HepG2 (cell line): Measurements from ENCODE around the gene ARL11. TPM values are rescaled to one million over a fixed set of nuclear protein-coding genes. Genes with fewer than 3 reads are reported as not detected.

ENCODE experiments used
- ASH2L ChIP-seq: fragments of 300-600, 200-600 bp; sonication (generic); IDR thresholded peaks from 2 replicates; pipeline ENCODE4 v1.7.0; 2017; ENCODE audit warnings: low read depth, mild to moderate bottlenecking, moderate library complexity, mixed read lengths, low read length; ENCODE audit not compliant: insufficient read length
- E2F1 ChIP-seq: sonication (generic); formaldehyde crosslinking; IDR thresholded peaks from 2 replicates; pipeline ENCODE4 v1.5.0; 2020; ENCODE audit warnings: missing genetic modification reagents
- ETV6 ChIP-seq: sonication (generic); formaldehyde crosslinking; conservative IDR thresholded peaks from 2 replicates; pipeline ENCODE4 v1.4.0; 2020; ENCODE audit warnings: missing genetic modification reagents
- EZH2 ChIP-seq: conservative IDR thresholded peaks from 2 replicates; pipeline ENCODE4 v1.6.1; 2012; ENCODE audit warnings: mild to moderate bottlenecking, low read depth, low read length, moderate library complexity
- FLYWCH1 ChIP-seq: sonication (generic); formaldehyde crosslinking; IDR thresholded peaks from 2 replicates; pipeline ENCODE4 v1.8.1; 2023; ENCODE audit warnings: mild to moderate bottlenecking, missing genetic modification reagents
- FOXA1 ChIP-seq, 2 experiments: fragments of 450-650 bp in 1 of 2; sonication (generic) in 1 of 2; formaldehyde crosslinking in 1 of 2; IDR thresholded peaks; 2 replicates each; pipeline versions ENCODE4 v1.4.0 to v1.6.1; 2016 to 2020; ENCODE audit warnings: missing genetic modification reagents in 1 of 2
- FOXP1 ChIP-seq, 2 experiments: fragments of 450-650 bp in 1 of 2; IDR thresholded peaks; 2 replicates each; pipeline ENCODE4 v1.6.1; 2017 to 2018; ENCODE audit warnings: antibody characterized with exemption in 1 of 2
- HBP1 ChIP-seq: IDR thresholded peaks from 2 replicates; pipeline ENCODE4 v1.6.1; 2016; ENCODE audit warnings: low read depth, control low read depth
- HOXA5 ChIP-seq: sonication (generic); formaldehyde crosslinking; IDR thresholded peaks from 2 replicates; pipeline ENCODE4 v1.4.0; 2020; ENCODE audit warnings: missing genetic modification reagents
- JUNB ChIP-seq: sonication (generic); formaldehyde crosslinking; IDR thresholded peaks from 2 replicates; pipeline ENCODE4 v1.8.0; 2022; ENCODE audit warnings: missing genetic modification reagents, mild to moderate bottlenecking, borderline replicate concordance
- KAT8 ChIP-seq: IDR thresholded peaks from 2 replicates; pipeline ENCODE4 v1.6.1; 2016; ENCODE audit warnings: missing genetic modification reagents, missing compliant biosample characterization
- KDM2A ChIP-seq: sonication (generic); formaldehyde crosslinking; IDR thresholded peaks from 2 replicates; pipeline ENCODE4 v1.4.0; 2020; ENCODE audit warnings: low read depth, missing genetic modification reagents, borderline replicate concordance
- KDM4B ChIP-seq: sonication (generic); formaldehyde crosslinking; IDR thresholded peaks from 2 replicates; pipeline ENCODE4 v1.4.0; 2020; ENCODE audit warnings: missing genetic modification reagents
- MAX ChIP-seq: IDR thresholded peaks from 2 replicates; pipeline ENCODE4 v1.6.1; 2012; ENCODE audit warnings: inconsistent platforms
- MNT ChIP-seq: fragments of 450-650 bp; IDR thresholded peaks from 2 replicates; pipeline ENCODE4 v1.6.1; 2016
- NFE2L2 ChIP-seq: fragments of 150-350 bp; IDR thresholded peaks from 2 replicates; pipeline ENCODE4 v1.6.1; 2014; ENCODE audit warnings: low read length
- PAXIP1 ChIP-seq: sonication (generic); formaldehyde crosslinking; conservative IDR thresholded peaks from 2 replicates; pipeline ENCODE4 v1.4.0; 2020; ENCODE audit warnings: mild to moderate bottlenecking, missing genetic modification reagents, moderate library complexity
- PRMT3 ChIP-seq: sonication (generic); formaldehyde crosslinking; IDR thresholded peaks from 2 replicates; pipeline ENCODE4 v1.8.1; 2022; ENCODE audit warnings: low read depth, mild to moderate bottlenecking, moderate library complexity, missing genetic modification reagents, borderline replicate concordance
- RNF2 ChIP-seq: fragments of 450-650 bp; conservative IDR thresholded peaks from 2 replicates; pipeline ENCODE4 v1.6.1; 2016; ENCODE audit warnings: low read depth
- ZNF264 ChIP-seq: sonication (generic); formaldehyde crosslinking; IDR thresholded peaks from 2 replicates; pipeline ENCODE4 v1.4.0; 2020; ENCODE audit warnings: missing genetic modification reagents
- ZNF350 ChIP-seq: sonication (generic); formaldehyde crosslinking; IDR thresholded peaks from 2 replicates; pipeline ENCODE4 v1.4.0; 2020; ENCODE audit warnings: mild to moderate bottlenecking, low read depth, missing genetic modification reagents, borderline replicate concordance
- ZNF547 ChIP-seq: sonication (generic); formaldehyde crosslinking; IDR thresholded peaks from 2 replicates; pipeline ENCODE4 v1.5.1; 2020; ENCODE audit warnings: mild to moderate bottlenecking, missing genetic modification reagents
- ZSCAN12 ChIP-seq: sonication (generic); formaldehyde crosslinking; IDR thresholded peaks from 2 replicates; pipeline ENCODE4 v1.9.0; 2021; ENCODE audit warnings: mild to moderate bottlenecking, missing genetic modification reagents
- polyA plus RNA-seq, 8 experiments: library from polyadenylated mRNA; depleted of rRNA in 3 of 8; stranded (reverse) in 7 of 8; unstranded in 1 of 8; fragments of >200 nt; fragmentation: Illumina TruSeq in 4 of 8; extraction: Trizol in 4 of 8; gene quantifications; 2 replicates each; pipeline versions ENCODE4 v1.2.1 to v1.2.3, GENCODE V29; 2011 to 2016; ENCODE audit warnings: low read depth in 4 of 8, missing spikeins in 1 of 8, mixed read lengths in 1 of 8; ENCODE audit not compliant: insufficient read depth in 1 of 8
- total RNA-seq, 5 experiments: library from RNA; depleted of rRNA; stranded (reverse); fragments of >200 nt; fragmentation: Illumina TruSeq; extraction: Trizol; gene quantifications; 2 replicates each; pipeline ENCODE4 v1.2.3, GENCODE V29; 2016; ENCODE audit warnings: low read depth in 1 of 5

ARL11 gene
- total and polyA plus RNA-seq, 2 of the 13 experiments (the other 11 are each of a cell fraction or from before 2014, with no cell fraction given): 0.04 to 0.22 TPM

GRCh38 chr13:49625392-49626079 lies 2.8 kb upstream of the ARL11 start (continued):
- TF ChIP-seq HBP1 (CRISPR knock-in tag): no peak
- TF ChIP-seq NFE2L2: no peak
- peak; percentile 27; the same call in 1 of the 2 replicates for TF ChIP-seq MNT
- no peak for TF ChIP-seq FLYWCH1 (CRISPR knock-in tag)
- no peak; the same call in 1 of the 2 replicates for TF ChIP-seq PAXIP1 (CRISPR knock-in tag)
- TF ChIP-seq FOXA1 (IDR thresholded peaks at IDR 0.05): no peak
- no peak for TF ChIP-seq FOXA1 (CRISPR knock-in tag; IDR thresholded peaks at IDR 0.05)
- TF ChIP-seq EZH2: no peak
- TF ChIP-seq ZNF547 (CRISPR knock-in tag): no peak
- 0 out of 2 replicates have a peak, but pooled peaks have one; percentile 13 for TF ChIP-seq KAT8 (CRISPR knock-in tag)
- TF ChIP-seq ASH2L: no peak
- TF ChIP-seq KDM2A (CRISPR knock-in tag): no peak
- TF ChIP-seq E2F1 (CRISPR knock-in tag): no peak
- TF ChIP-seq JUNB (CRISPR knock-in tag): no peak
- TF ChIP-seq KDM4B (CRISPR knock-in tag): no peak
- TF ChIP-seq MAX: peak; percentile 95
- no peak for TF ChIP-seq ZNF264 (CRISPR knock-in tag)
- no peak for TF ChIP-seq PRMT3 (CRISPR knock-in tag)
- no peak for TF ChIP-seq RNF2
- TF ChIP-seq FOXP1 (IDR thresholded peaks at IDR 0.05): no peak
- no peak for TF ChIP-seq FOXP1 (CRISPR knock-in tag; IDR thresholded peaks at IDR 0.05)
- no peak for TF ChIP-seq ZSCAN12 (CRISPR knock-in tag)
- no peak for TF ChIP-seq HOXA5 (CRISPR knock-in tag)
- TF ChIP-seq ETV6 (CRISPR knock-in tag): no peak; the same call in 1 of the 2 replicates
- no peak for TF ChIP-seq ZNF350 (CRISPR knock-in tag)
